ES-I3 (cell line): ENCODE results near the gene ADM5.

ENCODE experiments used
- H3K36me3 ChIP-seq: 2 replicates; pipeline ENCODE4 v1.6.1; 2013; ENCODE audit warnings: mild to moderate bottlenecking, low read length, control low read depth, moderate library complexity; ENCODE audit not compliant: insufficient read depth
- H3K4me1 ChIP-seq: 2 replicates; pipeline ENCODE4 v1.6.1; 2013; ENCODE audit warnings: mild to moderate bottlenecking, control low read depth, low read length; ENCODE audit not compliant: insufficient read depth
- H3K9ac ChIP-seq: 2 replicates; pipeline ENCODE4 v1.6.1; 2013; ENCODE audit warnings: low read depth, mild to moderate bottlenecking, low read length, moderate library complexity
- H3K9me3 ChIP-seq: 2 replicates; pipeline ENCODE4 v1.6.1; 2013; ENCODE audit warnings: mild to moderate bottlenecking, low read length, moderate library complexity; ENCODE audit not compliant: control insufficient read depth, insufficient read depth

The ADM5 gene

DNA sequence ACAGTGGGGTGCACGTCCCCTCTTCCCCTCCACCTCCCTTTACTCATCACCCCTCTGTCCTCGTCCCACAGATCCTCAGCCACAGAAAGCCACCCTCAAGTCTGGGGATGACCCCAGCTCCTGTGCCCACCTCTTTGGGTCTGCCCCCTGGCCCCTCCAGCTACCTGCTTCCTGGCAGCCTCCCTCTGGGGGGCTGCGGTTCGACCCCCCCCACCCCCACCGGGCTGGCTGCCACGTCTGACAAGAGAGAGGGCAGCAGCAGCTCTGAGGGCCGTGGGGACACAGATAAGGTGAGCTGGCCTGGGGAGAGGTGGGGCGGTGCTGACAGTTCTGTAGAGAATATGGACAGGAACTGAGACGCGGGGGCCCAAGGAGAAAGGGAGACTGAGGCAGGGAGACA lies 34.8 kb upstream of the ADM5 start:
- H3K9ac ChIP-seq, result no peak overlapping the region
- peaks cover 13% of the 10 kb centered on the region for H3K36me3 ChIP-seq
- no peaks in the 10 kb centered on the region for H3K9me3 ChIP-seq

DNA sequence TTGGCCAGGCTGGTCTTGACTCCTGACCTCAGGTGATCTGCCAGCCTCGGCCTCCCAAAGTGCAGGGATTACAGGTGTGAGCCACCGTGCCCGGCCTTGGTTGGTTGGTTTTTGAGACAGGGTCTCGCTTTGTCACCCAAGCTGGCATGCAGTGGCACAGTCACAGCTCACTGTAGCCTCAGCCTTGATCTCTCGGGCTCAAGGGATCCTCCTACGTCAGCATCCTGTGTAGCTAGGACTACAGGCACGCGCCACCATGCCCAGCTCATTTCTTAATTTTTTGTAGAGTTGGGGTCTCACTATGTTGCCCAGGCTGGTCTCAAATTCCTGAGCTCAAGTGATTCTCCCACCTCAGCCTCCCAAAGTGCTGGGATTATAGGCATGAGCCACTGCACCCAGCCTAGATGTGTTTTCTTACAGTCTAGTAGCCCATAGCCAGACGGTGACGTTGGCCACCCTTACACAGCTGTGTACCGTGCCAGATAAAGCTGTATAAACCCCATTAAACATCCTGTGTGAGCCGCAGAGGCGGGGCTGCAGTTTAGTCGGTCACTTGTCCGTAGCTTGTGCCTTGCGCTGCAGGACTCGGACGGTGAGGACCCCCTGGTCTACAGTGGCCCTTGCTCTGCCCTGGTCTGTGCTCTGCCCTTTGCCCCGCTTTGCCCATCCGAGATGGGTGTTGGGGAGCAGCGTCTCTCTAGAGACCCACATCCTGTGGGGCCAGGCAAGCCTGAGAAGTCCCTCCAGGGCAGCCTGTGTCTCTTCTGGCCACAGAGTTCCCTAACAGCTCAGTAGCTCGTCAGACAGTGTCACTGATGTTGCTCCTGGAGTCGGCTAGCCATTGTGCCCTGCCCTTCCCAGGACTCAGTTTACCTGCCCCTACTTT lies 33.6 kb upstream of the ADM5 start:
- Histone ChIP-seq H3K36me3 (peaks cover 17% of the 10 kb centered on the region), H3K4me1 (no peaks in the 10 kb centered on the region), H3K9ac (no peak overlapping the region), H3K9me3 (no peaks in the 10 kb centered on the region)

More for the DNA sequence above, 34.8 kb upstream of the ADM5 start:
- no peaks in the 10 kb centered on the region for H3K4me1 ChIP-seq

DNA sequence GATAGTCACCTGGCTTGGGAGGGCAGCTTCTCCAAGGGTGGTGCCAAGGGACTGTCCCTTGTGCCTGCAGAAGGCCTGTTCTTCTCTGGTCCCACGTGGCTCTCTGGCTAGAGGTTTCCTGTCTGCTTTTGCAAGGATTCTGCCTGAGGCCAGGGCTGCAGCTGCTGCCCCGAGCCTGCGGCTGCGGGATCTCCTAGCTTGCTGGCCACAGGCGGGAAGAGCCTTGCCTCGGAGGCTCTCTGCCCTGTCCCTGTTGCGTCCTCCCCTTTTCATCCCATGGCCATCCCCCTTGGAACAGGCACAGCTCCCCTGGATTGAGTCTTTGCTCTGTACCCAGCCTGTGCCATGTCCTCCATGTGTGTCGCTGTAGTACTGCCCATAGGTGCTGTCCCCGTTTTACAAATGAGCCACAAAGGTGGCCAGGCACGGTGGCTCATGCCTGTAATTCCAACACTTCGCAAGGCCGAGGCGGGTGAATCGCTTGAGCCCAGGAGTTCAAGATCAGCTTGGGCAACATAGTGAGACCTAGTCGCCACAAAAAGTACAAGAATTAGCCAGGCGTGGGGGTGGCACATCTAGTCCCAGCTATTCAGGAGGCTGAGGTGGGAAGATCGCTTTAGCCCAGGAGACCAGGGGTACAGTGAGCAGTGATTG lies 32.8 kb upstream of the ADM5 start:
- Histone ChIP-seq H3K9ac (no peak overlapping the region), H3K36me3 (peaks cover 17% of the 10 kb centered on the region), H3K4me1 (no peaks in the 10 kb centered on the region), H3K9me3 (no peaks in the 10 kb centered on the region)

DNA sequence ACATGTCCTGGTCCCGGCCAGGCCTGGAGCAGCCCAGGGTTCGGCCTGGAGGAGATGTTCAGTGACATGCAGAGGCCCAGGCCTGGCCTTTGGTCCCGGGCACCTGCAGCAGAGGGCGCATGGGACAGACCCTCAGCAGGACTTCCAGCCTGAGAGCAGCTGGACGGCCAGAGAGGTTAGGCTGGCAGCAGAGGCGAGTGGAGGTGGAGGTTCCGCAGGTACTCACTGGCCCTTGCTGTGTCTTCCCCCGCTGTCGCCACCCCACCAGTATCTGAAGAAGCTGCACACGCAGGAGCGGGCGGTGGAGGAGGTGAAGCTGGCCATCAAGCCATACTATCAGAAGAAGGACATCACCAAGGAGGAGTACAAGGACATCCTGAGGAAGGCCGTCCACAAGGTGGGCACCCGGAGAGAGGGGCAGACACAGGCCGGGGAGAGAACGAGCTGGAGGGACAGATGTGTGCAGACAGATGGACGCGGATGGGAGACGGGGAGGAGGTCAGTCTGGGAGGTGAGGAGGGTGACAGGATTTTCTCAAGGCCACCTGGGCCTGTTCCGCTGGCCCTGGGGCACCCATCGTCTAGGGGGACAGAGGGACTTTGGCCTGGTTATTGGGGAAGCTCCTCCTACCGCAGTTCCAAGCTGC lies 31.8 kb upstream of the ADM5 start:
- Histone ChIP-seq H3K9me3 (no peaks in the 10 kb centered on the region), H3K9ac (no peak overlapping the region), H3K4me1 (no peaks in the 10 kb centered on the region), H3K36me3 (peaks cover 17% of the 10 kb centered on the region)

DNA sequence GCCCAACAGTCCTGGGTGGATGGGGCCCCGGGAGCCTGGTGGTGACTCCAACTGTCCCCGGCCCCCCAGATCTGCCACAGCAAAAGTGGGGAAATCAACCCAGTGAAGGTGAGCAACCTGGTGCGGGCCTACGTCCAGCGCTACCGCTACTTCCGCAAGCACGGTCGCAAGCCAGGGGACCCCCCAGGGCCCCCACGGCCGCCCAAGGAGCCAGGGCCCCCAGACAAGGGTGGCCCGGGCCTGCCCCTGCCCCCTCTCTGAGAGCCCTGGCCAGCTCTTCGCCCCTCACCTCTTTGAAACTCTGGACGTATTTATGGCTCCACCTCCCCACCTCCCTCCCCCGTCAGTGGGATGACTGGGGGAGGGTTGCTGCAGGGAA lies 31.3 kb upstream of the ADM5 start:
- H3K36me3 ChIP-seq, result peaks cover 17% of the 10 kb centered on the region
- no peaks in the 10 kb centered on the region for H3K9me3 ChIP-seq
- no peaks in the 10 kb centered on the region for H3K4me1 ChIP-seq
- no peak overlapping the region for H3K9ac ChIP-seq

DNA sequence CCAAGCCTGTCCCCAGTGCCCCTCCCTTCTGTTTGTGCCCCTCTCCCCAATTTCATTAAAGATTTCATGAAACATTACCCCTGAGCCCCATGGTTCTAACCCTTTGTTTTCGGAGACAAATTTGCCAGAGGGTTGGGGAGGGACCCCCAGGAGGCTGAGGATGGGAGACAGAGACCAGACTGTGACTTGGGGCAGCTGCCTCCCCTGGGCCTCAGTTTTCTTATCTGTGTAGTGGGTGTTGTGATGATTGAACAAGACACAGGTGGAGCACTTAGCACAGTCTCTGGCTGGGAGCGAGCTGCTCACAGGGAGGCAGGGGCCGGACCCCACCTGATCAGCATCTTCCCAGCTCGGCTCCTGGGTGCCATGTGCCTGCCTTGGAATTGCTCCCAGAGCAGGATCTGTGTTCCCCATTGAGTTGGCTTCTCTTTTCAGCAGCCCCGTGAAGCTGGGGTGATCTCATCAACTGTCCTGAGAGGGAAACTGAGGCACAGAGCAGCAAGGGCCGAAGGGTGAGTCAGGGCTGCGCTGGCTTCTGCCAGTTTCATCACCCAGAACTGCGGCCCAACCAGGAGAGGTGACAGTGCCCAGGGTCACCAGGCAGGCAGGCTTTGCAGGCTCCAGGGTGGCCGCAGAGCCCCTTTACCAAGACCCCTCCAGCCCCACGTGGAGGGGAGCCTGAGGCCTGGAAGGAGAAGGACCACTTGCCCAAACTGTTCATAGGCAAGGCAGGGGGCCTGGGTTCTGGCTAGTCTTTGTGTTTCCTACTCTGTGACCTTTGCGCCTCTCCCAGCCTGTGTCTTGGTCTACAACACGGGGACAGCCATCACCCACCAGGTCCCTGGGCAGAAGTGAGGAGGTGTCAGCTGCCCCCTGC lies 30.6 kb upstream of the ADM5 start:
- Histone ChIP-seq H3K9me3 (no peaks in the 10 kb centered on the region), H3K9ac (no peak overlapping the region), H3K36me3 (peaks cover 17% of the 10 kb centered on the region), H3K4me1 (no peaks in the 10 kb centered on the region)

DNA sequence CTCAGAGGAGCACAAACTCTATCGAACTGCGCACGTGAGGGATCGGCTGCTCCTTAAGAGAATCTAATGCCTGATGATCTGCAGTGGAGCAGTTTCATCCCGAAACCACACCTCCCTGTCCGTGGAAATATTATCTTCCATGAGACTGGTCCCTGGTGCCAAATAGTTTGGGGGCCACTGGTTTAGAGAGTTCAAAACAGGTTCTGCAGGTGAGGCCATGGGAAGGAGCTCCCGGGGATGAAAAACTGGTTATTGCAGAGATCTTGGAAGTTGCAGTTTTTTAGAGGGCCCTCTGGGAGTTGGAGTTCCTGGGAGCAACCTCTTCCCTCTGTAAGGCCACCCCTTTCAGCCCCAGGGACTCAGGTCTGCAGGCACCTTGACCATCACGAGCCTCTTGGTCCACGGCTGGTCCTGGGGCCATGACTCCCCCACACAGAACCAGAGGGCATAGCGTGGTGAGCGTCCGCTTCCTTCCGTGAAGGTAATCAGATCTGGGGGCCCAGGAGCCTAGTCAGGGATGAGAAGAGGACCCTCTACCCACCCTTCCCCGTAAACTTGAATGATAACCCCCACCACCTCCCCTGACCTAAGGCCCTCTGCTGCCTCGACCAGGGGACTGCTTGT lies 28.9 kb upstream of the ADM5 start:
- Histone ChIP-seq H3K9ac (no peak overlapping the region), H3K36me3 (peaks cover 17% of the 10 kb centered on the region), H3K9me3 (no peaks in the 10 kb centered on the region), H3K4me1 (no peaks in the 10 kb centered on the region)

DNA sequence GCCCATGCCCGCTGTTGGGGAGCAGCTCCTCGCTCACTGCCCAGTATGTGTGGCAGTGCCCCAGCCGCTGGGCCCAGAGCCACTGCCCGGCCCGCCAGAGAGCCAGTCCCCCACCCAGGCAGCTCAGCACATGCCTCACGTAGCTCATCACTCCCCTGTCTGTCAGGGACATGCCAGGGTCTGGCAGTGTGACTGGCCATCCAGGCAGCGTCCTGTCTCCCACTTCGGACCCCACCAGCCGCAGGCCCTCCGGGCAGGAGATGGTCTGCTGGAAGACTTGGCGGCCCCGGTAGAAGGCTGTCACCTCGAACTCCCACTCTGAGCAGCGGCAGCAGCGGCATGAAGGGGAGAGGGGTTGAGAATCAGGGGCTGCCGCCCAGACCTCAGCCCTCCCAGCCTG lies 27.4 kb upstream of the ADM5 start:
- no peak overlapping the region for H3K9ac ChIP-seq
- no peaks in the 10 kb centered on the region for H3K9me3 ChIP-seq
- H3K36me3 ChIP-seq, result peaks cover 17% of the 10 kb centered on the region
- no peaks in the 10 kb centered on the region; the same call in 1 of the 2 replicates for H3K4me1 ChIP-seq

DNA sequence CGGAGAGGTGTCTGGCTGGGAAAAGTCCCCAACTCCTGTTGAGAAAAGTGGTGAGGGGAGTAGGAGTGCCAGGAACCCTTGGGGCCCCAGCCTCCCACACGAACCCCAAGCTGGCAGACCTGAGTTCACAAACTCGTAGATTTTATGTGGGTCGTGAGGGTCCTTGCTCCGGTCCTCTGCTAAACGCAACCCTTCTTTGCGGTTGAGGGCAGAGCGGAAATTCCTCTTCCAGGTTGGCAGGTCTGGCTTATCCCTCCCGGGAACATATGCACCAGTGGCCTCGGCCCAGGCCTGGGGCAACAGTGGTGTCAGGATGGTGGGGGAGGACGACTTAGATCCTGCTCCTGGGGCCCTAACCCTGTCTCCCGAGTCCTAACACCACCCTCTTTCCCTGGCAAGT lies 26.2 kb upstream of the ADM5 start:
- H3K9ac ChIP-seq, result no peak overlapping the region
- peaks cover 14% of the 10 kb centered on the region for H3K36me3 ChIP-seq
- no peaks in the 10 kb centered on the region; the same call in 1 of the 2 replicates for H3K4me1 ChIP-seq
- H3K9me3 ChIP-seq, result no peaks in the 10 kb centered on the region

DNA sequence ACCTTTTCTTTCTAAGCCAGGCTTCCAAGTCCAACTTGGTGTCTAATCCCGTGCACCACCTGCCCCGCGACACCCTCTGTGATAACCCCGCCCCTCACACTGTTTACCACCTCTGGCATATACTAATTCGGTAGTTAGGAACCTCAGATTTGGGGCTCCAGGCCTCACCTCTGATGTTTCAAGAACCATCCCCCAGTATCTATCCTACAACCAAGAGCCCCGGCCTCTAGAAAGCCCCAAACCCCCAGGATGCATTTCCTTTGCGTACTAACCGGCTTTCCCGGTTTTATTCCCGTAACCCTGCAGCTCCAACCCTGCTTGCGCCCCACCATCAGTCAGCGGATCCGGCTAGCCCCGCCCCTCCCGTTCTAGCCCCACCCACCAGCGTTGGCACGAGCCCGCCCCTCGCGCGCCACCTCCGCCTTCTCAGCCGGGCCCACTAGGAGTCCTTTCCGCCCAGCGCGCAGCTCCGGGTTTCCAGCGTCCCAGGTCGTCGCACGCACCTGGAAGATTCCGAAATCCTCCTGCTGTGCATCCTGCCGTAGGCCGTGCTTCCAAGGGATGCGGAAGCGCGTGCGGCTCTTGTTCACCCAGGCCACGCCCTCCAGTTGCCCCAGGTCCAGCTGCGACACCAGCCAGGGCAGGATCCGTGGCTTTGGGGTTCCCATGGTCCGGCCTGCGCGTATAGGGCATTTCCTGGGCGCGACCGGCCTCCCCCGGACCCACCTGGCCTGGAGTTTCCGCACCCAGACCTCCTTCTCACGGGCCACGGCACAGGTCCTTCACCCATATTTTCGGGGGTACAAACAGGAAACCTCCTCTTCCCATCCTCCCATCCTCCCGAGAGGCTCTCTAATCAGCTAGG lies 25.0 kb upstream of the ADM5 start:
- peak overlapping the region; percentile 95 for H3K9ac ChIP-seq
- H3K4me1 ChIP-seq, result no peaks in the 10 kb centered on the region; the same call in 1 of the 2 replicates
- no peaks in the 10 kb centered on the region for H3K9me3 ChIP-seq
- peaks cover 6% of the 10 kb centered on the region for H3K36me3 ChIP-seq

DNA sequence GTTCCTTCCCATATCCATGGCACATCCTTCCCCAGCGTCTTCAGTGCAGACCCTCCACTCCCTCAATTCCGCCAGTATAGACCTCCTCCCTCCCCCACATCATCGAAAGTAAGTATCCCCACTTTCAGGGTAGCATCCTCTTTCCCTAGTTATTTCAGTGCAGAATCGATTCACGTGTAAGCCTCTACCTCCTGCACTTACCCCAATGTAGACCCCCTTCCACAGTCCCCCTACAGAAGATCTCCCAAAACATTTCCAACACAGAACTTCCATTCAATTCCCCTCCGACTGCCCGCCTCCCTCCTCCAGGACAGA lies 24.4 kb upstream of the ADM5 start:
- Histone ChIP-seq H3K4me1 (no peaks in the 10 kb centered on the region; the same call in 1 of the 2 replicates), H3K9me3 (no peaks in the 10 kb centered on the region), H3K36me3 (peaks cover 3% of the 10 kb centered on the region; the same call in 1 of the 2 replicates), H3K9ac (peak overlapping the region; percentile 95)

DNA sequence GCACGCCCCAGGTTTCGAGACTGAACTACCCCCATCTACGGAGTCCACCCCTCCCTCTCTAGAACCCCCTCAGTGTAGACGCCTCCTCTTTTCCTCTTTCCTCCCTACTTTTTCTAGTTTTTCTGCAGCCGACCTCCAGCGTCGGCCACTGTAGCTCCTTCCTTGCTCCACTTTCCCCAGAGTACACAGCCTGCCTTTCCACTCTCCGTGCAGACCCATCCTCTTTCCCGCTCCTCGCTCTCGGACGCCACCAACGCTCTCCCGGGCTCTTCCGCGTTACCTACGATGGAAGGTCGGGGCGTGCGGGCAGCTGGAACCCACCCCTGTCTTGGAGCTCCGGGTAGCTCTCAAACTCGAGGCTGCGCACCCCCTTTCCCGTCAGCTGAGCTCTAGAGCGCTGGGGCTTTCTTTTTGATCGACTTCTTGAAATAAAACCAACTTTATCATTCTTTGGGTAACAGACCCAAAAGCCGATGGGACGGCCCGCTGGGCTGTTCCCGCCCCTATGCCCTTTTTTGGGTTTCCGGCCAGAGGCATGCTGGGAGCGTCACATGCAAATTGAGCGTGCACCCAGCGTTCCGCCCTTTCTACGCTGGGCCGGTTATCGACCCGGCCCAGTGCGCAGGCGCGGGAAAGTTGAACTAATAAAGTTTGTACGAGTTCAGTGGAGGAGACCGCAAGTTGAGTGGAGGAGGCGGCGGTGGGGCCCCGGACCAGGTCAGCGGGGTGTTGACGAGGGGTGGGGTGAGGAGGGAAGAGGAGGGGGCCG lies 23.9 kb upstream of the ADM5 start, which contains the start of the genes BCL2L12 and IRF3:
TSS of gene BCL2L12 (plus strand) at position 583 of the 769 bp plus-strand sequence. CDS start 760 bp downstream, outside the sequence.
TSS of gene IRF3 (minus strand) at position 507 of the 769 bp plus-strand sequence. CDS start 1,019 bp downstream, outside the sequence.
- Histone ChIP-seq H3K36me3 (peaks cover under 1% of the 10 kb centered on the region; the same call in 1 of the 2 replicates), H3K9ac (peak within 1 kb of the TSS; percentile 95), H3K4me1 (no peaks in the 10 kb centered on the region; the same call in 1 of the 2 replicates), H3K9me3 (no peaks in the 10 kb centered on the region)
